BE2C (cell line): Measurements from ENCODE around the gene ZMYM2.
A peak's percentile ranks its signal among the peaks of the same experiment; 100 is the strongest.

ENCODE experiments used
- DNase-seq: peaks from one replicate; pipeline ENCODE4 v3.0.0-alpha.2; 2020
- H3K27me3 ChIP-seq: fragments of 250-450 bp; sonication (Bioruptor Pico); 2 replicates; pipeline ENCODE4 v1.5.1; 2020; ENCODE audit warnings: mild to moderate bottlenecking
- H3K36me3 ChIP-seq: fragments of 250-450 bp; sonication (Bioruptor Pico); 2 replicates; pipeline ENCODE4 v1.5.1; 2020; ENCODE audit warnings: mild to moderate bottlenecking
- H3K4me1 ChIP-seq: fragments of 250-450 bp; sonication (Bioruptor Pico); 2 replicates; pipeline ENCODE4 v1.5.1; 2020
- H3K4me3 ChIP-seq: 2 replicates; pipeline ENCODE4 v1.5.1; 2011; ENCODE audit warnings: low read depth, low read length
- H3K9me3 ChIP-seq: fragments of 250-450 bp; sonication (Bioruptor Pico); 2 replicates; pipeline ENCODE4 v1.5.1; 2020
- CTCF ChIP-seq: IDR thresholded peaks from 2 replicates; pipeline ENCODE4 v1.5.1; 2012; ENCODE audit warnings: mild to moderate bottlenecking, low read depth, low read length

Gene ZMYM2

GRCh38 chr13:20069956-20070355, 111.4 kb downstream of the ZMYM2 start:
- no peak for TF ChIP-seq CTCF
- Histone ChIP-seq H3K4me1 (no peaks in the 10 kb centered on the region), H3K9me3 (no peaks in the 10 kb centered on the region), H3K36me3 (peaks cover 71% of the 10 kb centered on the region), H3K27me3 (no peaks in the 10 kb centered on the region), H3K4me3 (no peak overlapping the region)
- no peak for DNase-seq

- no peak for DNase-seq
- Histone ChIP-seq H3K4me3 (no peak overlapping the region), H3K36me3 (peaks cover 46% of the 10 kb centered on the region), H3K4me1 (no peaks in the 10 kb centered on the region), H3K9me3 (no peaks in the 10 kb centered on the region), H3K27me3 (no peaks in the 10 kb centered on the region)
- TF ChIP-seq CTCF, result no peak
Measured at GRCh38 chr13:20073775-20074174, 115.2 kb downstream of the ZMYM2 start.

- H3K4me3 ChIP-seq, result no peak overlapping the region
- no peaks in the 10 kb centered on the region for H3K9me3 ChIP-seq
- TF ChIP-seq CTCF, result no peak
- DNase-seq, result no peak
- peaks cover 44% of the 10 kb centered on the region for H3K36me3 ChIP-seq
- no peaks in the 10 kb centered on the region for H3K27me3 ChIP-seq
- H3K4me1 ChIP-seq, result no peaks in the 10 kb centered on the region
Measured at GRCh38 chr13:20074966-20075365, 116.4 kb downstream of the ZMYM2 start.

GRCh38 chr13:20077086-20077485, 118.6 kb downstream of the ZMYM2 start:
- no peaks in the 10 kb centered on the region for H3K9me3 ChIP-seq
- DNase-seq, result no peak
- peaks cover 34% of the 10 kb centered on the region for H3K36me3 ChIP-seq
- no peaks in the 10 kb centered on the region for H3K4me1 ChIP-seq
- no peak for TF ChIP-seq CTCF
- no peak overlapping the region for H3K4me3 ChIP-seq
- no peaks in the 10 kb centered on the region for H3K27me3 ChIP-seq

- TF ChIP-seq CTCF, result no peak
- DNase-seq, result no peak
- H3K9me3 ChIP-seq, result no peaks in the 10 kb centered on the region
- H3K27me3 ChIP-seq, result no peaks in the 10 kb centered on the region
- H3K4me1 ChIP-seq, result no peaks in the 10 kb centered on the region
- H3K4me3 ChIP-seq, result no peak overlapping the region
- peaks cover 45% of the 10 kb centered on the region for H3K36me3 ChIP-seq
Measured at GRCh38 chr13:20080377-20081164, 122.0 kb downstream of the ZMYM2 start.

GRCh38 chr13:20090349-20090748, 131.8 kb downstream of the ZMYM2 start:
- no peaks in the 10 kb centered on the region for H3K4me1 ChIP-seq
- no peaks in the 10 kb centered on the region; the same call in 1 of the 2 replicates for H3K27me3 ChIP-seq
- peak; percentile 30 for TF ChIP-seq CTCF
- no peak for DNase-seq
- H3K4me3 ChIP-seq, result no peak overlapping the region
- no peaks in the 10 kb centered on the region for H3K9me3 ChIP-seq
- H3K36me3 ChIP-seq, result peaks cover 6% of the 10 kb centered on the region
